Renal pelvis (tissue), 4 donors: ENCODE data around the gene PTOV1. TPM values are rescaled to one million over a fixed set of nuclear protein-coding genes. Genes with fewer than 3 reads are reported as not detected.

Experiments
- DNase-seq: peaks from one replicate; pipeline ENCODE4 v3.0.0-alpha.2; 2013
- polyA plus RNA-seq, 3 donors: library from polyadenylated mRNA; unstranded; fragments of 120-200 nt; gene quantifications; one replicate each; pipeline ENCODE4 v1.2.1, GENCODE V29; 2013; ENCODE audit not compliant: insufficient read length in 3 of 3

PTOV1 gene
- polyA plus RNA-seq, 3 donors, result 351 to 386 (median 360) TPM

GRCh38 chr19:49906879-49907564 lies 56.1 kb downstream of the PTOV1 start:
- no peak for DNase-seq

GRCh38 chr19:49907745-49908446 lies 56.9 kb downstream of the PTOV1 start:
- DNase-seq, result no peak

- no peak for DNase-seq
Observed at GRCh38 chr19:49908480-49909420, 57.8 kb downstream of the PTOV1 start.

GRCh38 chr19:49910179-49910578 lies 59.2 kb downstream of the PTOV1 start:
- DNase-seq, result no peak

Other genes with a start within 250 kb of the PTOV1 start
- 10 to 100 TPM; 25.8 to 31.9 (median 31.6) TPM for gene RRAS, start 211.0 kb upstream of the PTOV1 start, polyA plus RNA-seq
- gene SCAF1, start 208.9 kb upstream of the PTOV1 start, polyA plus RNA-seq, result 10 to 100 TPM; 36.6 to 45.7 (median 45.0) TPM
- gene IRF3, start 185.3 kb upstream of the PTOV1 start, polyA plus RNA-seq, result 10 to 100 TPM; 55.6 to 74.3 (median 68.3) TPM
- 10 to 100 TPM; 30.7 to 39.6 (median 31.5) TPM for gene BCL2L12, start 185.2 kb upstream of the PTOV1 start, polyA plus RNA-seq
- gene PRMT1, start 173.9 kb upstream of the PTOV1 start, polyA plus RNA-seq, result 100 to 1,000 TPM; 239 to 257 (median 241) TPM
- gene ADM5, start 161.6 kb upstream of the PTOV1 start, polyA plus RNA-seq, result 1 to 10 TPM; 1.3 to 2.3 (median 2.1) TPM
- 10 to 100 TPM; 11.2 to 13.6 (median 11.6) TPM for gene CPT1C, start 160.0 kb upstream of the PTOV1 start, polyA plus RNA-seq
- under 1 TPM in 2 of 3 donors, not detected in 1; 0.06 to 0.16 TPM for gene TSKS, start 87.9 kb upstream of the PTOV1 start, polyA plus RNA-seq
- 10 to 100 TPM; 58.7 to 71.5 (median 68.4) TPM for gene AP2A1, start 84.2 kb upstream of the PTOV1 start, polyA plus RNA-seq
- 10 to 100 TPM; 35.3 to 45.3 (median 42.9) TPM for gene FUZ, start 37.9 kb upstream of the PTOV1 start, polyA plus RNA-seq
- gene MED25, start 32.9 kb upstream of the PTOV1 start, polyA plus RNA-seq, result 10 to 100 TPM; 70.0 to 77.3 (median 75.0) TPM
- gene PNKP, start 16.4 kb downstream of the PTOV1 start, polyA plus RNA-seq, result 10 to 100 TPM; 57.0 to 83.3 (median 81.4) TPM
- 10 to 100 TPM; 36.1 to 46.8 (median 42.8) TPM for gene AKT1S1, start 26.2 kb downstream of the PTOV1 start, polyA plus RNA-seq
- 10 to 100 TPM; 48.3 to 64.2 (median 61.1) TPM for gene TBC1D17, start 26.5 kb downstream of the PTOV1 start, polyA plus RNA-seq
- 1 to 10 TPM; 2.7 to 3.6 (median 3.1) TPM for gene IL4I1, start 45.7 kb downstream of the PTOV1 start, polyA plus RNA-seq
- 10 to 100 TPM; 26.0 to 28.5 (median 28.2) TPM for gene ATF5, start 78.0 kb downstream of the PTOV1 start, polyA plus RNA-seq
- 10 to 100 TPM; 65.8 to 80.2 (median 70.8) TPM for gene NUP62, start 78.3 kb downstream of the PTOV1 start, polyA plus RNA-seq
- gene SIGLEC11, start 110.0 kb downstream of the PTOV1 start, polyA plus RNA-seq, result 1 to 10 TPM; 3.2 to 5.5 (median 4.5) TPM
- 10 to 100 TPM; 49.7 to 55.3 (median 53.1) TPM for gene VRK3, start 174.2 kb downstream of the PTOV1 start, polyA plus RNA-seq
- 10 to 100 TPM; 15.4 to 19.1 (median 18.7) TPM for gene ZNF473, start 174.8 kb downstream of the PTOV1 start, polyA plus RNA-seq